Gastroesophageal sphincter (tissue), 3 donors: ENCODE results near the gene PTPRN2.

ENCODE experiments used
- EP300 ChIP-seq: sonication (generic); formaldehyde crosslinking; IDR thresholded peaks from one replicate; pipeline ENCODE4 v1.6.1; 2017; ENCODE audit warnings: antibody characterized with exemption, mild to moderate bottlenecking
- POLR2A ChIP-seq, 2 donors: fragments of 450-650 bp; IDR thresholded peaks; one replicate each; pipeline ENCODE4 v1.6.1; 2017; ENCODE audit warnings: antibody characterized with exemption in 2 of 2, mild to moderate bottlenecking in 2 of 2, moderate library complexity in 1 of 2
- TF ChIP-seq, protein P1 (sequence below), 4 experiments: fragments of 200-600 bp in 2 of 4; fragments of 450-650 bp in 2 of 4; sonication (generic) in 1 of 4; IDR thresholded peaks; one replicate each; pipeline ENCODE4 v1.5.1; 2017 to 2019; ENCODE audit warnings: antibody characterized with exemption in 4 of 4, mild to moderate bottlenecking in 2 of 4, moderate library complexity in 2 of 4

DNA sequence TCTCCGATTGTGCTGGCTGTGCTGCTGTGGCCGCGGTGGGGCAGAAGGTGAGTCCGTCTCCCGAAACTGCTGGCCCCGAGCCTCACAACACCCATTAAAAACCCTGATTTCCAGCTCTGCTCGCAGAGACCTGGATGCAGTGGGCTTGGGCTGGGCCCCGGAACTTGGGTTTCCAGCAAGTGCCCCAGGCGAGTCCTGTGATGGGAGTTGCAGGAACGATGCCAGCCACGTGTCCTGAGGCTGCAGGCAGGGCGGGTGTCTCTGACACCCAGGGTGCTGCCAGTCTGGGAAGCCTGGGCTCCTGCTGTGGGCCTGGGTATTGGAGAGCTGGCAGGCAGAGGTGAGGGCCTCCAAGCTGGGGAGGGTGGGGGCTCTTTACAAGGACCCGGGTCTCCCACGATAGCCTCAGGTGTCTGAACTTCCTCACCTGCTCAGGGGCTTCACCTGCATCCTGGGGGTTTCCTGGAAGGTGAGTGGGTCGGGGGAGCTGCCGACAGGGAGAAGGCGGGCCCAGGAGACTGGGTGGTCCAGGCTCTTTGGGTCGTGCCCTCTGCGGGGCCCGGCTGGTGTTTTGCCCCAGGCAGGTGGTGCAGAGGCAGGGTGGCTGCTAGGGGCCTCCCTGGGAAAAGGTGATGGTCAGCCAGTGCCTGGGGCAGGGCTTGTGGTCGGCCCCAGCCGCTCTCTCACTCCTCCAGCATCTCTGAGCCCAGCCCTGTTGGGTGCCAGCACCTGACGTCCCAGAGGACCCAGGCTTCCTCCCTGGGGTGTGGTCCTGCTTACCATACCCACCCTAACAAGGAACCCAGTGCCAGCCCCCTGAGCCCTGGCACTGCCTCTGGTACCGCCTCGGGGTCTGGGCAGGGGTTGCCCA is 1070.5 kb downstream of the PTPRN2 start:
- TF ChIP-seq, protein P1, sequence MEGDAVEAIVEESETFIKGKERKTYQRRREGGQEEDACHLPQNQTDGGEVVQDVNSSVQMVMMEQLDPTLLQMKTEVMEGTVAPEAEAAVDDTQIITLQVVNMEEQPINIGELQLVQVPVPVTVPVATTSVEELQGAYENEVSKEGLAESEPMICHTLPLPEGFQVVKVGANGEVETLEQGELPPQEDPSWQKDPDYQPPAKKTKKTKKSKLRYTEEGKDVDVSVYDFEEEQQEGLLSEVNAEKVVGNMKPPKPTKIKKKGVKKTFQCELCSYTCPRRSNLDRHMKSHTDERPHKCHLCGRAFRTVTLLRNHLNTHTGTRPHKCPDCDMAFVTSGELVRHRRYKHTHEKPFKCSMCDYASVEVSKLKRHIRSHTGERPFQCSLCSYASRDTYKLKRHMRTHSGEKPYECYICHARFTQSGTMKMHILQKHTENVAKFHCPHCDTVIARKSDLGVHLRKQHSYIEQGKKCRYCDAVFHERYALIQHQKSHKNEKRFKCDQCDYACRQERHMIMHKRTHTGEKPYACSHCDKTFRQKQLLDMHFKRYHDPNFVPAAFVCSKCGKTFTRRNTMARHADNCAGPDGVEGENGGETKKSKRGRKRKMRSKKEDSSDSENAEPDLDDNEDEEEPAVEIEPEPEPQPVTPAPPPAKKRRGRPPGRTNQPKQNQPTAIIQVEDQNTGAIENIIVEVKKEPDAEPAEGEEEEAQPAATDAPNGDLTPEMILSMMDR (IDR thresholded peaks at IDR 0.05): no peak
- TF ChIP-seq EP300 (no peak), POLR2A (IDR thresholded peaks at IDR 0.05) (no peak)
